ENCODE data around the gene SLC35A3. TPM values are rescaled to one million over a fixed set of nuclear protein-coding genes. Genes with fewer than 3 reads are reported as not detected.

SLC35A3 gene
- total and polyA plus RNA-seq, 10 donors = 7.2 to 26.5 (median 22.0) TPM

- Histone ChIP-seq H3K4me1 (no peaks in the 10 kb centered on the region), H3K4me3 (no peak overlapping the region), H3K27ac (no peak overlapping the region), H3K9me3 (peaks cover 2 to 29% (median 25%) of the 10 kb centered on the region in 8 donors), H3K27me3 (replicated peaks in 1 of 7) (no peaks in the 10 kb centered on the region), H3K36me3 (peaks cover 0 to 70% (median 18%) of the 10 kb centered on the region in 6 donors)
- intact Hi-C loops (cut with DNase I; ENCODE audit: low total_unique reads) = no loop called here
- DNase-seq = no peak
- 67 to 97% (median 96%) methylated on average over 3 of the region's 3 CpGs for WGBS, 5 donors
- TF ChIP-seq POLR2A (IDR thresholded peaks at IDR 0.05) = no peak
- TF ChIP-seq POLR2AphosphoS5 (IDR thresholded peaks at IDR 0.05) = no peak
- TF ChIP-seq CTCF (IDR thresholded peaks at IDR 0.05 in 8 of 11, conservative IDR thresholded peaks at IDR 0.05 in 3 of 11) = no peak
Observed at GRCh38 chr1:99994496-99994895, 24.7 kb downstream of the SLC35A3 start.

- TF ChIP-seq CTCF (IDR thresholded peaks at IDR 0.05 in 8 of 11, conservative IDR thresholded peaks at IDR 0.05 in 3 of 11) = no peak
- TF ChIP-seq POLR2AphosphoS5 (IDR thresholded peaks at IDR 0.05) = no peak
- no peak for TF ChIP-seq POLR2A (IDR thresholded peaks at IDR 0.05)
- H3K36me3 ChIP-seq = peaks cover 0 to 63% (median 9%) of the 10 kb centered on the region in 6 donors
- H3K27me3 ChIP-seq (replicated peaks in 1 of 7) = no peaks in the 10 kb centered on the region
- intact Hi-C loops (cut with DNase I; ENCODE audit: low total_unique reads) = no loop called here
- no peak overlapping the region for H3K27ac ChIP-seq
- DNase-seq = no peak
- 91 to 97% (median 95%) methylated on average over 4 of the region's 4 CpGs for WGBS, 5 donors
- H3K4me1 ChIP-seq = no peaks in the 10 kb centered on the region
- peaks cover under 1 to 12% (median 11%) of the 10 kb centered on the region in 8 donors for H3K9me3 ChIP-seq
- no peak overlapping the region for H3K4me3 ChIP-seq
Observed at GRCh38 chr1:99996951-99997350, 27.2 kb downstream of the SLC35A3 start.

- DNase-seq = no peak
- TF ChIP-seq POLR2AphosphoS5 (IDR thresholded peaks at IDR 0.05) (no peak), POLR2A (IDR thresholded peaks at IDR 0.05) (no peak), CTCF (IDR thresholded peaks at IDR 0.05 in 8 of 11, conservative IDR thresholded peaks at IDR 0.05 in 3 of 11) (no peak)
- H3K27ac ChIP-seq = no peak overlapping the region
- 94 to 100% (median 97%) methylated on average over 2 of the region's 2 CpGs for WGBS, 5 donors
- H3K4me1 ChIP-seq = no peaks in the 10 kb centered on the region
- H3K27me3 ChIP-seq (replicated peaks in 1 of 7) = no peaks in the 10 kb centered on the region
- H3K36me3 ChIP-seq = peaks cover 0 to 55% (median 2%) of the 10 kb centered on the region in 6 donors
- no peak overlapping the region for H3K4me3 ChIP-seq
- intact Hi-C loops (cut with DNase I; ENCODE audit: low total_unique reads) = no loop called here
- H3K9me3 ChIP-seq = peaks cover 0 to 28% (median 21%) of the 10 kb centered on the region in 8 donors
Observed at GRCh38 chr1:100001462-100001861, 31.7 kb downstream of the SLC35A3 start.

GRCh38 chr1:100005424-100005823 lies 35.6 kb downstream of the SLC35A3 start:
- peaks cover 0 to 77% (median 8%) of the 10 kb centered on the region in 6 donors for H3K36me3 ChIP-seq
- no peaks in the 10 kb centered on the region for H3K4me1 ChIP-seq
- WGBS, 5 donors = 93 to 98% (median 94%) methylated on average over 1 of the region's 1 CpG
- peaks cover 0 to 28% (median 21%) of the 10 kb centered on the region in 8 donors for H3K9me3 ChIP-seq
- intact Hi-C loops (cut with DNase I; ENCODE audit: low total_unique reads) = no loop called here
- no peak for DNase-seq
- no peak overlapping the region for H3K27ac ChIP-seq
- no peak overlapping the region for H3K4me3 ChIP-seq
- no peaks in the 10 kb centered on the region for H3K27me3 ChIP-seq (replicated peaks in 1 of 7)
- no peak for TF ChIP-seq POLR2AphosphoS5 (IDR thresholded peaks at IDR 0.05)

- TF ChIP-seq POLR2A (IDR thresholded peaks at IDR 0.05) = no peak
- TF ChIP-seq POLR2AphosphoS5 (IDR thresholded peaks at IDR 0.05) = no peak
- no peak for TF ChIP-seq CTCF (IDR thresholded peaks at IDR 0.05 in 8 of 11, conservative IDR thresholded peaks at IDR 0.05 in 3 of 11)
- WGBS, 5 donors = 91 to 98% (median 95%) methylated on average over 2 of the region's 2 CpGs
- peaks cover 0 to 86% (median 10%) of the 10 kb centered on the region in 6 donors for H3K36me3 ChIP-seq
- no peak overlapping the region for H3K4me3 ChIP-seq
- intact Hi-C loops (cut with DNase I; ENCODE audit: low total_unique reads) = no loop called here
- no peak overlapping the region for H3K27ac ChIP-seq
- no peak for DNase-seq
- H3K4me1 ChIP-seq = no peaks in the 10 kb centered on the region
- no peaks in the 10 kb centered on the region for H3K27me3 ChIP-seq (replicated peaks in 1 of 7)
- H3K9me3 ChIP-seq = peaks cover 0 to 28% (median 21%) of the 10 kb centered on the region in 8 donors
Observed at GRCh38 chr1:100006688-100007087, 36.9 kb downstream of the SLC35A3 start.
